NCI-H2227 (cell line): Measurements from ENCODE around the gene AJAP1.

ENCODE experiments used
- DNase-seq: peaks from one replicate; lab custom pipeline; 2025; ENCODE audit not compliant: unreplicated experiment; lab: John Stamatoyannopoulos, UW

The AJAP1 gene

GRCh38 chr1:4677608-4678007, 23.2 kb downstream of the AJAP1 start:
- DNase-seq = no peak

GRCh38 chr1:4678066-4678717, 23.8 kb downstream of the AJAP1 start:
- no peak for DNase-seq

- no peak for DNase-seq
These were observed 26.6 kb downstream of the AJAP1 start for GRCh38 chr1:4681026-4681425.

- no peak for DNase-seq
These were observed 28.3 kb downstream of the AJAP1 start for GRCh38 chr1:4682607-4683220.

GRCh38 chr1:4684136-4684535, 29.7 kb downstream of the AJAP1 start:
- no peak for DNase-seq

GRCh38 chr1:4684864-4685522, 30.6 kb downstream of the AJAP1 start:
- DNase-seq = no peak

GRCh38 chr1:4685523-4685865, 31.1 kb downstream of the AJAP1 start:
- DNase-seq = no peak

GRCh38 chr1:4687943-4688342, 33.5 kb downstream of the AJAP1 start:
- no peak for DNase-seq

GRCh38 chr1:4689271-4689935, 35.0 kb downstream of the AJAP1 start:
- DNase-seq = no peak

GRCh38 chr1:4689941-4690635, 35.7 kb downstream of the AJAP1 start:
- DNase-seq = no peak

GRCh38 chr1:4690951-4691675, 36.7 kb downstream of the AJAP1 start:
- DNase-seq = no peak

GRCh38 chr1:4691766-4692405, 37.5 kb downstream of the AJAP1 start:
- DNase-seq = no peak

GRCh38 chr1:4692437-4692836, 38.0 kb downstream of the AJAP1 start:
- DNase-seq = no peak

GRCh38 chr1:4693331-4693730, 38.9 kb downstream of the AJAP1 start:
- no peak for DNase-seq

- no peak for DNase-seq
These were observed 39.5 kb downstream of the AJAP1 start for GRCh38 chr1:4693891-4694290.

- no peak for DNase-seq
These were observed 40.1 kb downstream of the AJAP1 start for GRCh38 chr1:4694492-4694891.

GRCh38 chr1:4695241-4695640, 40.8 kb downstream of the AJAP1 start:
- no peak for DNase-seq

GRCh38 chr1:4696161-4696745, 41.8 kb downstream of the AJAP1 start:
- no peak for DNase-seq

- no peak for DNase-seq
These were observed 42.3 kb downstream of the AJAP1 start for GRCh38 chr1:4696753-4697152.

- no peak for DNase-seq
These were observed 43.4 kb downstream of the AJAP1 start for GRCh38 chr1:4697801-4698200.
